ENCODE measurements around the gene ITPR2. TPM values are rescaled to one million over a fixed set of nuclear protein-coding genes. Genes with fewer than 3 reads are reported as not detected.

Gene ITPR2
- polyA plus RNA-seq, 2 of the 4 experiments (the other 2 are of a cell fraction), result 3.1 to 8.1 TPM

DNA sequence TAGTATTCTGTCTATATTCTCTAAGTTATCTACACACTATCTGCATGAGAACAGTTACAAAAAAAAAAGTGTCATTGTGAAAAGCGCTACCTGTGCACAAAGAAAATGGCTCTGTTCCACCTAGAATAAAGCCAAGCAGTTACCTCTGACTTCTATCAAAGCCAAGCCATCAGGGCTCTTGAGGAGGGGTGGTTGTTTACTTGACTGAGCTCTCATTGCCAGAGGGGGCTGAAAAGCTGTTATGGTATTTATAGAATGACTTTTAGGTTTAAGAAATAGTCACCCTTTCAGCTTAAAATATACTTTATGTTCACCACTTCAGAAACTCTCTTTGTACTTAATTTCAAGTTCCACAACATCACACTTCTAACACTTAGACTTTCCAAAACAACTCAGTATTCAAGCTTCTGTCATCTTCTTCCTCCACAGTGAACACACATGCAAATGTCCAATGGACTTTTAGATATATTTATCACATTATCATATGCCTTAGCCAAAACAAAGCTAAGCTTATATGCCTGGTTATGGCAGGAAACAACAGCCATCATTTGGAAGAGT, 7.5 kb downstream of the ITPR2 start:
- ChIA-PET POLR2A (no interaction called here), CTCF (interaction anchor here (0.7 to 1.7 kb wide), 2 partner anchors 20 to 653 kb away, joined by 3 to 6 read pairs; no protein-coding TSS in a partner anchor)
- TF ChIP-seq SREBF2 (IDR thresholded peaks at IDR 0.05) (no peak), HOXB5 (CRISPR knock-in tag; IDR thresholded peaks at IDR 0.05) (no peak), NR3C1 (IDR thresholded peaks at IDR 0.05) (no peak), E2F6 (IDR thresholded peaks at IDR 0.05; ENCODE audit: borderline replicate concordance, low read depth) (no peak), HDAC2 (IDR thresholded peaks at IDR 0.05) (no peak), POLR2AphosphoS2 (conservative IDR thresholded peaks at IDR 0.05; ENCODE audit: low read length) (no peak), RFX5 (IDR thresholded peaks at IDR 0.05) (no peak), ELK1 (IDR thresholded peaks at IDR 0.05; ENCODE audit: low read depth, low read length) (no peak), EHF (CRISPR knock-in tag; IDR thresholded peaks at IDR 0.05) (no peak), SMC3 (IDR thresholded peaks at IDR 0.05) (no peak), EHMT2 (IDR thresholded peaks at IDR 0.05; ENCODE audit: low read depth) (no peak), EP300 (IDR thresholded peaks at IDR 0.05) (no peak), FOSB (CRISPR knock-in tag; IDR thresholded peaks at IDR 0.05) (no peak), RNF2 (IDR thresholded peaks at IDR 0.05; ENCODE audit: borderline replicate concordance, low read depth) (no peak), HEYL (CRISPR knock-in tag; IDR thresholded peaks at IDR 0.05) (no peak), MYC (IDR thresholded peaks at IDR 0.05; ENCODE audit: borderline replicate concordance, low read length) (no peak)
- TF ChIP-seq, protein P1, sequence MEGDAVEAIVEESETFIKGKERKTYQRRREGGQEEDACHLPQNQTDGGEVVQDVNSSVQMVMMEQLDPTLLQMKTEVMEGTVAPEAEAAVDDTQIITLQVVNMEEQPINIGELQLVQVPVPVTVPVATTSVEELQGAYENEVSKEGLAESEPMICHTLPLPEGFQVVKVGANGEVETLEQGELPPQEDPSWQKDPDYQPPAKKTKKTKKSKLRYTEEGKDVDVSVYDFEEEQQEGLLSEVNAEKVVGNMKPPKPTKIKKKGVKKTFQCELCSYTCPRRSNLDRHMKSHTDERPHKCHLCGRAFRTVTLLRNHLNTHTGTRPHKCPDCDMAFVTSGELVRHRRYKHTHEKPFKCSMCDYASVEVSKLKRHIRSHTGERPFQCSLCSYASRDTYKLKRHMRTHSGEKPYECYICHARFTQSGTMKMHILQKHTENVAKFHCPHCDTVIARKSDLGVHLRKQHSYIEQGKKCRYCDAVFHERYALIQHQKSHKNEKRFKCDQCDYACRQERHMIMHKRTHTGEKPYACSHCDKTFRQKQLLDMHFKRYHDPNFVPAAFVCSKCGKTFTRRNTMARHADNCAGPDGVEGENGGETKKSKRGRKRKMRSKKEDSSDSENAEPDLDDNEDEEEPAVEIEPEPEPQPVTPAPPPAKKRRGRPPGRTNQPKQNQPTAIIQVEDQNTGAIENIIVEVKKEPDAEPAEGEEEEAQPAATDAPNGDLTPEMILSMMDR (IDR thresholded peaks at IDR 0.05), result no peak
- TF ChIP-seq, protein P2, sequence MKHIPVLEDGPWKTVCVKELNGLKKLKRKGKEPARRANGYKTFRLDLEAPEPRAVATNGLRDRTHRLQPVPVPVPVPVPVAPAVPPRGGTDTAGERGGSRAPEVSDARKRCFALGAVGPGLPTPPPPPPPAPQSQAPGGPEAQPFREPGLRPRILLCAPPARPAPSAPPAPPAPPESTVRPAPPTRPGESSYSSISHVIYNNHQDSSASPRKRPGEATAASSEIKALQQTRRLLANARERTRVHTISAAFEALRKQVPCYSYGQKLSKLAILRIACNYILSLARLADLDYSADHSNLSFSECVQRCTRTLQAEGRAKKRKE (CRISPR knock-in tag; IDR thresholded peaks at IDR 0.05; ENCODE audit: low read depth), result no peak
- TF ChIP-seq, protein P3, sequence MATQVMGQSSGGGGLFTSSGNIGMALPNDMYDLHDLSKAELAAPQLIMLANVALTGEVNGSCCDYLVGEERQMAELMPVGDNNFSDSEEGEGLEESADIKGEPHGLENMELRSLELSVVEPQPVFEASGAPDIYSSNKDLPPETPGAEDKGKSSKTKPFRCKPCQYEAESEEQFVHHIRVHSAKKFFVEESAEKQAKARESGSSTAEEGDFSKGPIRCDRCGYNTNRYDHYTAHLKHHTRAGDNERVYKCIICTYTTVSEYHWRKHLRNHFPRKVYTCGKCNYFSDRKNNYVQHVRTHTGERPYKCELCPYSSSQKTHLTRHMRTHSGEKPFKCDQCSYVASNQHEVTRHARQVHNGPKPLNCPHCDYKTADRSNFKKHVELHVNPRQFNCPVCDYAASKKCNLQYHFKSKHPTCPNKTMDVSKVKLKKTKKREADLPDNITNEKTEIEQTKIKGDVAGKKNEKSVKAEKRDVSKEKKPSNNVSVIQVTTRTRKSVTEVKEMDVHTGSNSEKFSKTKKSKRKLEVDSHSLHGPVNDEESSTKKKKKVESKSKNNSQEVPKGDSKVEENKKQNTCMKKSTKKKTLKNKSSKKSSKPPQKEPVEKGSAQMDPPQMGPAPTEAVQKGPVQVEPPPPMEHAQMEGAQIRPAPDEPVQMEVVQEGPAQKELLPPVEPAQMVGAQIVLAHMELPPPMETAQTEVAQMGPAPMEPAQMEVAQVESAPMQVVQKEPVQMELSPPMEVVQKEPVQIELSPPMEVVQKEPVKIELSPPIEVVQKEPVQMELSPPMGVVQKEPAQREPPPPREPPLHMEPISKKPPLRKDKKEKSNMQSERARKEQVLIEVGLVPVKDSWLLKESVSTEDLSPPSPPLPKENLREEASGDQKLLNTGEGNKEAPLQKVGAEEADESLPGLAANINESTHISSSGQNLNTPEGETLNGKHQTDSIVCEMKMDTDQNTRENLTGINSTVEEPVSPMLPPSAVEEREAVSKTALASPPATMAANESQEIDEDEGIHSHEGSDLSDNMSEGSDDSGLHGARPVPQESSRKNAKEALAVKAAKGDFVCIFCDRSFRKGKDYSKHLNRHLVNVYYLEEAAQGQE (IDR thresholded peaks at IDR 0.05), result no peak
- H3K4me1 ChIP-seq, result peaks cover 4% of the 10 kb centered on the region; the same call in 1 of the 3 replicates
- no peak for FAIRE-seq
- no peak for DNase-seq (ENCODE audit: low read depth in 1 of 2, low spot score in 1 of 2)
- H3K4me2 ChIP-seq, result no peak overlapping the region
- 98% methylated on average over 1 of the region's 1 CpG for WGBS (ENCODE audit: missing lambda C conversion rate)
- no peak overlapping the region for H3K27ac ChIP-seq
- ATAC-seq, result no peak
- no peak overlapping the region for H3K4me3 ChIP-seq
- H3K9me3 ChIP-seq, result no peaks in the 10 kb centered on the region

Measured in A549 (cell line).